Sigmoid colon (tissue), 7 donors: ENCODE results near the gene SLC44A5. TPM values are rescaled to one million over a fixed set of nuclear protein-coding genes. Genes with fewer than 3 reads are reported as not detected.
"Not testable (repeated sequence)": the region's sequence is repeated elsewhere in the genome, so short reads cannot be mapped to it uniquely, and the experiment has no call there.

ENCODE experiments used
- DNase-seq: peaks from one replicate; pipeline ENCODE4 v3.0.0-alpha.2; 2019
- H3K27ac ChIP-seq, 4 donors: fragments of 200-600 bp; sonication (generic); one replicate each; pipeline ENCODE4 v1.5.1; 2016 to 2019; ENCODE audit warnings: mild to moderate bottlenecking in 1 of 4
- H3K27me3 ChIP-seq, 3 donors: fragments of 200-600 bp; sonication (generic); one replicate each; pipeline ENCODE4 v1.5.1; 2019; ENCODE audit warnings: mild to moderate bottlenecking in 1 of 3
- H3K36me3 ChIP-seq, 4 donors: fragments of 200-600 bp; sonication (generic); one replicate each; pipeline ENCODE4 v1.5.1; 2016 to 2019
- H3K4me1 ChIP-seq, 4 donors: fragments of 200-600 bp; sonication (generic); one replicate each; pipeline ENCODE4 v1.5.1; 2017 to 2019
- H3K4me3 ChIP-seq, 4 donors: fragments of 200-600 bp; sonication (generic); one replicate each; pipeline ENCODE4 v1.5.1; 2017 to 2019; ENCODE audit warnings: mild to moderate bottlenecking in 2 of 4, moderate library complexity in 1 of 4
- H3K9me3 ChIP-seq, 4 donors: fragments of 200-600 bp in 3 of 4; sonication (generic) in 3 of 4; one replicate each; pipeline versions ENCODE4 v1.5.1 to v1.6.1; 2013 to 2019
- CTCF ChIP-seq, 4 experiments: fragments of 450-650 bp in 3 of 4; fragments of 200-600 bp in 1 of 4; IDR thresholded peaks; one replicate each; pipeline ENCODE4 v1.5.1; 2016 to 2019; ENCODE audit warnings: antibody characterized with exemption in 4 of 4, mild to moderate bottlenecking in 3 of 4, moderate library complexity in 2 of 4
- EP300 ChIP-seq, 4 donors: sonication (generic); formaldehyde crosslinking; IDR thresholded peaks; one replicate each; pipeline ENCODE4 v1.6.1; 2017; ENCODE audit warnings: antibody characterized with exemption in 4 of 4
- POLR2A ChIP-seq, 2 donors: fragments of 450-650 bp; IDR thresholded peaks; one replicate each; pipeline ENCODE4 v1.6.1; 2016; ENCODE audit warnings: antibody characterized with exemption in 2 of 2, mild to moderate bottlenecking in 2 of 2, moderate library complexity in 2 of 2
- POLR2AphosphoS5 ChIP-seq, 4 donors: sonication (generic); formaldehyde crosslinking; IDR thresholded peaks; one replicate each; pipeline ENCODE4 v1.6.1; 2017; ENCODE audit warnings: antibody characterized with exemption in 4 of 4
- WGBS, 2 donors: extraction: QIAGEN DNeasy Blood & Tissue Kit; methylation state at CpG; one replicate each; pipeline ENCODE4 v1.1.7; 2013; 5-methylcytosine and 5-hydroxymethylcytosine counted together
- intact Hi-C: fragments of 100-400 bp; cut with DNase I; formaldehyde crosslinking; loops from one replicate; pipeline ENCODE4 v1.15.1; 2023
- polyA plus RNA-seq, 3 donors: library from polyadenylated mRNA; stranded (reverse); fragments of 200-250 nt; gene quantifications; one replicate each; pipeline ENCODE4 v1.2.3, GENCODE V29; 2013
- total RNA-seq, 4 donors: library from RNA; depleted of rRNA; stranded (reverse); fragments of >200 nt; gene quantifications; one replicate each; pipeline ENCODE4 v1.1.0, GENCODE V29; 2016
- donor health status: healthy with polysubstance abuse.
- donor health status: Bipolar disorder and iron deficiency.
- donor health status: healthy.

Gene SLC44A5
- total and polyA plus RNA-seq, 7 donors = 0.36 to 1.4 (median 0.67) TPM; not detected in 1

- intact Hi-C loops = no loop called here
- no peak for DNase-seq
- Histone ChIP-seq H3K4me3 (no peak overlapping the region), H3K9me3 (no peaks in the 10 kb centered on the region), H3K27ac (no peak overlapping the region), H3K4me1 (no peaks in the 10 kb centered on the region), H3K36me3 (no peaks in the 10 kb centered on the region), H3K27me3 (no peaks in the 10 kb centered on the region)
- 7 to 13% methylated on average over 1 of the region's 1 CpG for WGBS, 2 donors
- TF ChIP-seq POLR2AphosphoS5 (IDR thresholded peaks at IDR 0.05) (no peak), EP300 (IDR thresholded peaks at IDR 0.05) (no peak), POLR2A (IDR thresholded peaks at IDR 0.05) (no peak), CTCF (IDR thresholded peaks at IDR 0.05) (no peak)
Measured at GRCh38 chr1:75484789-75485188, 126.1 kb downstream of the SLC44A5 start.

- Histone ChIP-seq H3K4me1 (no peaks in the 10 kb centered on the region), H3K9me3 (no peaks in the 10 kb centered on the region), H3K36me3 (no peaks in the 10 kb centered on the region), H3K27ac (no peak overlapping the region), H3K27me3 (no peaks in the 10 kb centered on the region), H3K4me3 (no peak overlapping the region)
- no peak for TF ChIP-seq POLR2AphosphoS5 (IDR thresholded peaks at IDR 0.05)
- TF ChIP-seq POLR2A (IDR thresholded peaks at IDR 0.05) = no peak
- no peak for TF ChIP-seq EP300 (IDR thresholded peaks at IDR 0.05)
- no peak for TF ChIP-seq CTCF (IDR thresholded peaks at IDR 0.05)
- 32 to 59% methylated on average over 2 of the region's 2 CpGs for WGBS, 2 donors
- DNase-seq = no peak
- intact Hi-C loops = no loop called here
Measured at GRCh38 chr1:75482951-75483350, 128.0 kb downstream of the SLC44A5 start.

GRCh38 chr1:75476486-75476885 is 134.4 kb downstream of the SLC44A5 start:
- H3K9me3 ChIP-seq, H3K36me3 ChIP-seq, H3K27ac ChIP-seq, DNase-seq, H3K27me3 ChIP-seq, H3K4me3 ChIP-seq, H3K4me1 ChIP-seq, intact Hi-C loops: not testable (repeated sequence)
- WGBS, 2 donors = 87 to 88% methylated on average over 12 of the region's 12 CpGs

- no peaks in the 10 kb centered on the region for H3K4me1 ChIP-seq
- H3K27ac ChIP-seq = no peak overlapping the region
- no peaks in the 10 kb centered on the region for H3K9me3 ChIP-seq
- WGBS, 2 donors = 95 to 97% methylated on average over 4 of the region's 4 CpGs
- H3K4me3 ChIP-seq = no peak overlapping the region
- H3K36me3 ChIP-seq = no peaks in the 10 kb centered on the region
- H3K27me3 ChIP-seq = no peaks in the 10 kb centered on the region
- no peak for TF ChIP-seq POLR2A (IDR thresholded peaks at IDR 0.05)
- intact Hi-C loops = no loop called here
- no peak for DNase-seq
Measured at GRCh38 chr1:75475696-75476095, 135.2 kb downstream of the SLC44A5 start.

- H3K4me3 ChIP-seq = no peak overlapping the region
- TF ChIP-seq EP300 (IDR thresholded peaks at IDR 0.05) (no peak), POLR2A (IDR thresholded peaks at IDR 0.05) (no peak), POLR2AphosphoS5 (IDR thresholded peaks at IDR 0.05) (no peak), CTCF (IDR thresholded peaks at IDR 0.05) (no peak)
- H3K4me1 ChIP-seq = no peaks in the 10 kb centered on the region
- DNase-seq = no peak
- H3K36me3 ChIP-seq = no peaks in the 10 kb centered on the region
- no peaks in the 10 kb centered on the region for H3K27me3 ChIP-seq
- H3K9me3 ChIP-seq = no peaks in the 10 kb centered on the region
- WGBS, 2 donors = 56 to 76% methylated on average over 4 of the region's 4 CpGs
- intact Hi-C loops = no loop called here
- no peak overlapping the region for H3K27ac ChIP-seq
Measured at GRCh38 chr1:75472971-75473603, 137.8 kb downstream of the SLC44A5 start.
